Measurements from ENCODE around the gene RANBP9. TPM values are rescaled to one million over a fixed set of nuclear protein-coding genes. Genes with fewer than 3 reads are reported as not detected.

RANBP9 gene
- total and polyA plus RNA-seq, 2 donors (not counting 3 experiments of a cell fraction or from before 2014, with no cell fraction given), result 15.1 to 40.2 TPM

GRCh38 chr6:13743736-13744127, 32.1 kb upstream of the RANBP9 start:
- no peaks in the 10 kb centered on the region for H3K79me2 ChIP-seq (ENCODE audit: control insufficient read depth, insufficient read depth, low read length)
- no peak overlapping the region for H3K4me3 ChIP-seq (replicated peaks in 1 of 3; ENCODE audit: insufficient read depth in 1 of 3, low read depth in 1 of 3, low read length in 3 of 3)
- no peak for TF ChIP-seq POLR2A (IDR thresholded peaks at IDR 0.05; ENCODE audit: low read depth, low read length)
- TF ChIP-seq MYC (IDR thresholded peaks at IDR 0.05; ENCODE audit: low read depth, low read length), result no peak
- TF ChIP-seq POLR2AphosphoS5 (IDR thresholded peaks at IDR 0.05; ENCODE audit: insufficient read depth, low read depth, low read length), result no peak
- TF ChIP-seq MAX (IDR thresholded peaks at IDR 0.05; ENCODE audit: insufficient read depth, insufficient read length), result no peak
- TF ChIP-seq JUN (IDR thresholded peaks at IDR 0.05; ENCODE audit: borderline replicate concordance, insufficient read depth, insufficient read length, low read depth), result no peak
- TF ChIP-seq CTCF (IDR thresholded peaks at IDR 0.05; ENCODE audit: extremely low read depth in 1 of 2, insufficient read depth in 1 of 2, low read depth in 1 of 2, low read length in 2 of 2), result no peak
- no peak for TF ChIP-seq FOS (IDR thresholded peaks at IDR 0.05; ENCODE audit: borderline replicate concordance, insufficient read depth, low read length)
- TF ChIP-seq GATA2 (IDR thresholded peaks at IDR 0.05; ENCODE audit: insufficient read depth, insufficient read length, low read depth, low read length), result no peak
- dilution Hi-C loops (cut with MboI; ENCODE audit: extremely low pct_ligation_motif_present, low sequenced_read_pairs) (no loop called here), intact Hi-C loops (cut with micrococcal nuclease) (no loop called here)
- H3K36me3 ChIP-seq (ENCODE audit: control insufficient read depth in 2 of 2, extremely low read depth in 1 of 2, insufficient read depth in 2 of 2, low read length in 2 of 2), result no peaks in the 10 kb centered on the region
- no peak overlapping the region for H3K9ac ChIP-seq (replicated peaks; ENCODE audit: extremely low read depth, insufficient read depth, low read length)
- FAIRE-seq (no peak), DNase-seq (ENCODE audit: low read depth, low spot score) (no peak)
- no peaks in the 10 kb centered on the region for H3K9me3 ChIP-seq (replicated peaks; ENCODE audit: control insufficient read depth, insufficient read depth, low read length)
- no peak overlapping the region for H3K4me2 ChIP-seq (ENCODE audit: insufficient read depth, low read length)
- H3K27ac ChIP-seq (ENCODE audit: insufficient read depth, low read depth, low read length), result no peak overlapping the region
- BruUV-seq (replicated peaks), result no TSS peak
- ChIA-PET POLR2A (no interaction called here), CTCF (interaction anchor here (1.4 kb wide), 1 partner anchor 8 kb away, joined by 3 read pairs; no protein-coding TSS in a partner anchor)
- no peaks in the 10 kb centered on the region for H4K20me1 ChIP-seq (replicated peaks; ENCODE audit: control insufficient read depth, extremely low read depth, insufficient read depth, low read length)
- H3K9me1 ChIP-seq (replicated peaks; ENCODE audit: control insufficient read depth, extremely low read depth, insufficient read depth, low read length), result peaks cover 2% of the 10 kb centered on the region
- no peaks in the 10 kb centered on the region for H3K4me1 ChIP-seq (ENCODE audit: control insufficient read depth, extremely low read depth, insufficient read depth, low read length)
- H3K27me3 ChIP-seq (ENCODE audit: control insufficient read depth in 2 of 2, insufficient read depth in 2 of 2, low read length in 2 of 2), result peaks cover 0 to 3% of the 10 kb centered on the region in 2 experiments
- H2AFZ ChIP-seq (ENCODE audit: low read depth, low read length), result no peak overlapping the region

Data from endothelial cell of umbilical vein (primary cell).